Fibroblast of lung (primary cell): ENCODE data around the gene CNTN4. TPM values are rescaled to one million over a fixed set of nuclear protein-coding genes. Genes with fewer than 3 reads are reported as not detected.

Experiments
- DNase-seq, 2 donors: peaks; one replicate each; pipeline versions ENCODE4 v3.0.0 to v3.0.0-alpha.2; 2010; ENCODE audit warnings: low read depth in 2 of 2
- H2AFZ ChIP-seq: 2 replicates; pipeline ENCODE4 v1.5.1; 2012; ENCODE audit warnings: low read length, control low read depth, inconsistent platforms
- H3K27ac ChIP-seq: 2 replicates; pipeline ENCODE4 v1.5.1; 2011; ENCODE audit warnings: low read length, control low read depth; ENCODE audit not compliant: insufficient read depth
- H3K27me3 ChIP-seq: 2 replicates; pipeline ENCODE4 v1.5.1; 2011; ENCODE audit warnings: mild to moderate bottlenecking, low read length; ENCODE audit not compliant: control insufficient read depth, insufficient read depth
- H3K36me3 ChIP-seq: 2 replicates; pipeline ENCODE4 v1.5.1; 2011; ENCODE audit warnings: low read length; ENCODE audit not compliant: control insufficient read depth, insufficient read depth
- H3K4me1 ChIP-seq: 2 replicates; pipeline ENCODE4 v1.5.1; 2011; ENCODE audit warnings: low read length; ENCODE audit not compliant: control insufficient read depth, insufficient read depth; ENCODE audit errors: extremely low read depth
- H3K4me2 ChIP-seq: 2 replicates; pipeline ENCODE4 v1.5.1; 2011; ENCODE audit warnings: low read length, control low read depth; ENCODE audit not compliant: insufficient read depth; ENCODE audit errors: extremely low read depth
- H3K4me3 ChIP-seq, 4 experiments: fragments of 200-600 bp in 1 of 4; sonication (generic) in 1 of 4; replicated peaks in 1 of 4; 2 replicates each; pipeline ENCODE4 v1.5.1; 2011 to 2016; ENCODE audit warnings: low read length in 4 of 4, low read depth in 3 of 4, mild to moderate bottlenecking in 3 of 4, control low read depth in 2 of 4, inconsistent platforms in 1 of 4, mixed read lengths in 1 of 4; ENCODE audit not compliant: insufficient read depth in 1 of 4; ENCODE audit errors: control extremely low read depth in 1 of 4
- H3K79me2 ChIP-seq: 2 replicates; pipeline ENCODE4 v1.5.1; 2012; ENCODE audit warnings: mild to moderate bottlenecking, low read length, inconsistent platforms; ENCODE audit not compliant: control insufficient read depth, insufficient read depth
- H3K9ac ChIP-seq: 2 replicates; pipeline ENCODE4 v1.5.1; 2011; ENCODE audit warnings: mild to moderate bottlenecking, low read length, control low read depth; ENCODE audit not compliant: insufficient read depth
- H3K9me3 ChIP-seq: 2 replicates; pipeline ENCODE4 v1.5.1; 2012; ENCODE audit warnings: low read depth, low read length; ENCODE audit not compliant: control insufficient read depth, insufficient read depth
- H4K20me1 ChIP-seq: 2 replicates; pipeline ENCODE4 v1.5.1; 2011; ENCODE audit warnings: low read length; ENCODE audit not compliant: control insufficient read depth, insufficient read depth; ENCODE audit errors: extremely low read depth
- CTCF ChIP-seq, 2 donors: IDR thresholded peaks in 1 of 2; conservative IDR thresholded peaks in 1 of 2; 1 replicate in 1 of 2; 2 replicates in 1 of 2; pipeline ENCODE4 v1.5.1; 2011 to 2012; ENCODE audit warnings: low read length in 2 of 2, control low read depth in 1 of 2, inconsistent platforms in 1 of 2, low read depth in 1 of 2, mild to moderate bottlenecking in 1 of 2
- EZH2 ChIP-seq: IDR thresholded peaks from 2 replicates; pipeline ENCODE4 v1.5.1; 2012; ENCODE audit warnings: low read length, control low read depth, mild to moderate bottlenecking; ENCODE audit errors: missing control alignments
- polyA plus RNA-seq, 2 donors: library from polyadenylated mRNA; depleted of rRNA in 1 of 2; stranded (reverse) in 1 of 2; unstranded in 1 of 2; fragments of >200 nt; gene quantifications; 2 replicates each; pipeline ENCODE4 v1.2.1, GENCODE V29; 2011 to 2012; ENCODE audit warnings: missing spikeins in 1 of 2
- total RNA-seq: library from RNA; depleted of rRNA; stranded (reverse); fragments of >200 nt; gene quantifications from 2 replicates; pipeline ENCODE4 v1.2.1, GENCODE V29; 2014

Gene CNTN4
- total and polyA plus RNA-seq, 2 donors (not counting 1 experiment from before 2014, with no cell fraction given): 0.17 to 0.69 TPM

GRCh38 chr3:2958551-2958950 is 859.9 kb downstream of the CNTN4 start:
- no peak overlapping the region for H2AFZ ChIP-seq
- no peak overlapping the region for H3K9ac ChIP-seq
- H3K27ac ChIP-seq: no peak overlapping the region
- no peaks in the 10 kb centered on the region for H3K4me1 ChIP-seq
- DNase-seq: no peak
- H3K27me3 ChIP-seq: no peaks in the 10 kb centered on the region
- H3K4me2 ChIP-seq: no peak overlapping the region
- H4K20me1 ChIP-seq: no peaks in the 10 kb centered on the region
- no peak for TF ChIP-seq CTCF (conservative IDR thresholded peaks at IDR 0.05 in 1 of 2, IDR thresholded peaks at IDR 0.05 in 1 of 2; ENCODE audit: low read depth in 1 of 2, low read length in 2 of 2)
- no peak for TF ChIP-seq EZH2
- no peak overlapping the region for H3K4me3 ChIP-seq
- no peaks in the 10 kb centered on the region for H3K79me2 ChIP-seq
- H3K36me3 ChIP-seq: no peaks in the 10 kb centered on the region
- no peaks in the 10 kb centered on the region for H3K9me3 ChIP-seq

- DNase-seq: no peak
- no peaks in the 10 kb centered on the region for H3K36me3 ChIP-seq
- no peak for TF ChIP-seq EZH2
- TF ChIP-seq CTCF (conservative IDR thresholded peaks at IDR 0.05 in 1 of 2, IDR thresholded peaks at IDR 0.05 in 1 of 2; ENCODE audit: low read depth in 1 of 2, low read length in 2 of 2): no peak
- H3K27ac ChIP-seq: no peak overlapping the region
- H3K4me3 ChIP-seq: no peak overlapping the region
- H3K9ac ChIP-seq: no peak overlapping the region
- no peaks in the 10 kb centered on the region for H4K20me1 ChIP-seq
- H3K9me3 ChIP-seq: no peaks in the 10 kb centered on the region
- no peaks in the 10 kb centered on the region for H3K79me2 ChIP-seq
- no peaks in the 10 kb centered on the region for H3K27me3 ChIP-seq
- H3K4me2 ChIP-seq: no peak overlapping the region
- no peaks in the 10 kb centered on the region for H3K4me1 ChIP-seq
- H2AFZ ChIP-seq: no peak overlapping the region
Measured at GRCh38 chr3:2961576-2961975, 862.9 kb downstream of the CNTN4 start.

DNA sequence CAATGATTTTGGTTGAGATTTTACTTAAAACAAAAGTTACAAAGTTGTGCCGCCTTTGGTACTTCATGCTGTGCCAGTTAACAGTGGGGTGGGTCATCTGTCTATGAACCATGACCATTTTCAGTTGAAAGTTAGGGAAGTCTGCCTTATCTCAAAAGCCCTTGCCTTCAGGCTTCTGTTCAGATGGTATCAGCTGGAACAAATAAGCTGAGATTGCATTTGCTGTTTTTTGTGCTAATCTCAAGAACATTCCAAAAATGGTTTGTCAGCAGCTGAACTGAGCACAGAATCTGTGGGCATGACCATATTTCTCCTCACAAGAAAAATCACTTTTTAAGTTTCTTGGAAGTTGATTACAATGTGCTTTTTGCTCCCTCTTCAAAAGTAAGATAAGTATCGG is 869.2 kb downstream of the CNTN4 start:
- no peaks in the 10 kb centered on the region for H3K36me3 ChIP-seq
- H2AFZ ChIP-seq: no peak overlapping the region
- no peaks in the 10 kb centered on the region for H3K27me3 ChIP-seq
- H3K9ac ChIP-seq: no peak overlapping the region
- no peak overlapping the region for H3K4me3 ChIP-seq
- no peaks in the 10 kb centered on the region for H4K20me1 ChIP-seq
- no peak overlapping the region for H3K27ac ChIP-seq
- TF ChIP-seq CTCF (conservative IDR thresholded peaks at IDR 0.05 in 1 of 2, IDR thresholded peaks at IDR 0.05 in 1 of 2; ENCODE audit: low read depth in 1 of 2, low read length in 2 of 2): no peak
- no peak for TF ChIP-seq EZH2
- H3K4me2 ChIP-seq: no peak overlapping the region
- H3K4me1 ChIP-seq: no peaks in the 10 kb centered on the region
- no peaks in the 10 kb centered on the region for H3K9me3 ChIP-seq
- H3K79me2 ChIP-seq: no peaks in the 10 kb centered on the region
- no peak for DNase-seq
